HepG2 (cell line): ENCODE data around the gene OGFR. TPM values are rescaled to one million over a fixed set of nuclear protein-coding genes. Genes with fewer than 3 reads are reported as not detected.
A peak's percentile ranks its signal among the peaks of the same experiment; 100 is the strongest.

Experiments
- ATAC-seq: fragments of 200-7000 bp; cut with Tn5 transposase; 3 replicates; pipeline ENCODE4 v1.9.1; 2020; ENCODE audit warnings: mild to moderate bottlenecking, moderate library complexity
- BruUV-seq: library from RNA; stranded (reverse); fragments of 400-500 nt; replicated peaks from 2 replicates; lab custom pipeline; 2021; lab: Mats Ljungman, UMichigan
- CTCF ChIA-PET: fragments of 300-600 bp; formaldehyde crosslinking; extraction: SDS; loops from one replicate; lab custom pipeline; 2021; ENCODE audit warnings: low total read pairs, inconsistent platforms, low intra/inter-chr PET ratio; lab: Yijun Ruan, JAX
- POLR2A ChIA-PET: fragments of 350-600 bp; sonication (Branson Sonifier 250); formaldehyde crosslinking; loops from one replicate; lab custom pipeline; 2020; ENCODE audit warnings: antibody characterized with exemption, inconsistent platforms; lab: Yijun Ruan, JAX
- DNase-seq: peaks from one replicate; pipeline ENCODE4 v3.0.0-alpha.2; 2015; ENCODE audit warnings: low spot score
- FAIRE-seq: peaks from 3 replicates; lab custom pipeline; 2011; peaks lifted over from hg19 to GRCh38; lab: Jason Lieb, UNC
- H2AFZ ChIP-seq: one replicate; pipeline ENCODE4 v1.6.1; 2011; ENCODE audit warnings: low read length, inconsistent platforms
- H3K27ac ChIP-seq: fragments of 300-600 bp; 3 replicates; pipeline ENCODE4 v1.8.0; 2011; ENCODE audit warnings: mixed run types, mild to moderate bottlenecking, mixed read lengths, low read length, inconsistent platforms; ENCODE audit not compliant: insufficient read depth; ENCODE audit errors: extremely low read length
- H3K27me3 ChIP-seq, 2 experiments: fragments of 200-600 bp in 1 of 2; 2 replicates in 1 of 2; 3 replicates in 1 of 2; pipeline versions ENCODE4 v1.6.0 to v1.8.0; 2011; ENCODE audit warnings: low read length in 2 of 2, mild to moderate bottlenecking in 2 of 2, moderate library complexity in 2 of 2, inconsistent platforms in 1 of 2; ENCODE audit not compliant: insufficient read depth in 2 of 2, control insufficient read depth in 1 of 2
- H3K36me3 ChIP-seq, 2 experiments: fragments of 200-600 bp in 1 of 2; replicated peaks in 1 of 2; 2 replicates in 1 of 2; 3 replicates in 1 of 2; pipeline versions ENCODE4 v1.5.1 to v1.8.0; 2011; ENCODE audit warnings: low read length in 2 of 2, inconsistent platforms in 1 of 2; ENCODE audit not compliant: insufficient read depth in 2 of 2, control insufficient read depth in 1 of 2
- H3K4me1 ChIP-seq: 2 replicates; pipeline ENCODE4 v1.5.1; 2012; ENCODE audit warnings: low read length, inconsistent platforms; ENCODE audit not compliant: insufficient read depth
- H3K4me2 ChIP-seq: 2 replicates; pipeline ENCODE4 v1.6.0; 2011; ENCODE audit warnings: low read depth, low read length, inconsistent platforms
- H3K4me3 ChIP-seq, 3 experiments: fragments of 200-600 bp in 1 of 3; sonication (generic), shearing (Covaris generic) in 1 of 3; replicated peaks in 1 of 3; 2 replicates each; pipeline ENCODE4 v1.5.1; 2011 to 2016; ENCODE audit warnings: low read length in 3 of 3, inconsistent platforms in 2 of 3, low read depth in 2 of 3, mild to moderate bottlenecking in 2 of 3, control low read depth in 1 of 3, mixed read lengths in 1 of 3; ENCODE audit not compliant: insufficient read depth in 1 of 3
- H3K79me2 ChIP-seq: one replicate; pipeline ENCODE4 v1.6.1; 2011; ENCODE audit warnings: low read length, inconsistent platforms; ENCODE audit not compliant: insufficient read depth
- H3K9ac ChIP-seq: 2 replicates; pipeline ENCODE4 v1.6.0; 2011; ENCODE audit warnings: mild to moderate bottlenecking, low read depth, low read length, inconsistent platforms; ENCODE audit not compliant: insufficient read depth
- H3K9me3 ChIP-seq: 2 replicates; pipeline ENCODE4 v1.5.1; 2012; ENCODE audit warnings: mild to moderate bottlenecking, low read length
- H4K20me1 ChIP-seq: 2 replicates; pipeline ENCODE4 v1.6.0; 2011; ENCODE audit warnings: inconsistent platforms, mild to moderate bottlenecking, low read length, moderate library complexity; ENCODE audit not compliant: insufficient read depth
- BCL6 ChIP-seq: IDR thresholded peaks from 2 replicates; pipeline ENCODE4 v1.6.1; 2016; ENCODE audit warnings: missing genetic modification reagents, missing compliant biosample characterization
- ZBTB7B ChIP-seq: sonication (generic); formaldehyde crosslinking; IDR thresholded peaks from 2 replicates; pipeline ENCODE4 v1.4.0; 2020; ENCODE audit warnings: missing genetic modification reagents
- ZNF296 ChIP-seq: sonication (generic); formaldehyde crosslinking; conservative IDR thresholded peaks from 2 replicates; pipeline ENCODE4 v1.5.0; 2020; ENCODE audit warnings: mild to moderate bottlenecking, missing genetic modification reagents
- ZNF75D ChIP-seq: sonication (generic); formaldehyde crosslinking; IDR thresholded peaks from 2 replicates; pipeline ENCODE4 v1.8.1; 2023; ENCODE audit warnings: missing genetic modification reagents, mild to moderate bottlenecking, borderline replicate concordance
- WGBS: methylation state at CpG from one replicate; pipeline ENCODE4 v1.1.6; 2017; ENCODE audit warnings: low lambda C conversion rate; 5-methylcytosine and 5-hydroxymethylcytosine counted together
- in situ Hi-C: cut with HindIII; loops from 2 replicates; pipeline ENCODE4 v1.10.0; 2017; ENCODE audit warnings: low pct_unique_long_range_greater_than_20kb; ENCODE audit not compliant: extremely low pct_ligation_motif_present
- intact Hi-C: fragments of 100-400 bp; cut with micrococcal nuclease; formaldehyde crosslinking; loops from one replicate; pipeline ENCODE4 v1.10.0; 2022; ENCODE audit not compliant: unreplicated experiment
- polyA plus RNA-seq, 8 experiments: library from polyadenylated mRNA; depleted of rRNA in 3 of 8; stranded (reverse) in 7 of 8; unstranded in 1 of 8; fragments of >200 nt; fragmentation: Illumina TruSeq in 4 of 8; extraction: Trizol in 4 of 8; gene quantifications; 2 replicates each; pipeline versions ENCODE4 v1.2.1 to v1.2.3, GENCODE V29; 2011 to 2016; ENCODE audit warnings: low read depth in 4 of 8, missing spikeins in 1 of 8, mixed read lengths in 1 of 8; ENCODE audit not compliant: insufficient read depth in 1 of 8
- total RNA-seq, 5 experiments: library from RNA; depleted of rRNA; stranded (reverse); fragments of >200 nt; fragmentation: Illumina TruSeq; extraction: Trizol; gene quantifications; 2 replicates each; pipeline ENCODE4 v1.2.3, GENCODE V29; 2016; ENCODE audit warnings: low read depth in 1 of 5

The OGFR gene
- total and polyA plus RNA-seq, 2 of the 13 experiments (the other 11 are each of a cell fraction or from before 2014, with no cell fraction given) = 47.7 to 81.8 TPM

DNA sequence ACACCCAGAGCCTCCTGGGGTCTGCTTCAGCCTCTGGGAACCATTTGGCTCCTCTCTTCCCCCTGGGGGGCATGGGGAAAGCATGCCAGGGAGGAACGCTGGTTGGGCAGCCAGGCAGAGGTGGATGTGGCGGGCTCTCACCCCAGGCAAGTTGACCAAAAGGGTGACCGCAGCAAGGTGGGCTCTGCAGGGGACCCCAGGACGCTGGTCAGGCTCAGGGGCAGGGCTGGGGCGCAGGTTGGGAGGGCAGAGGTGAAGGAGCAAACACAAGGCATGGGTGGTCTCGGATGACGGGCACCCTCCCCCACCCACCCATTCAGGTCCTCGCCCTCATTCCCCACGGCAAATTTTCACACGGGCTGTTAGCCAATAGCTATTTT is 38.6 kb upstream of the OGFR start:
- 16% methylated on average over 9 of the region's 10 CpGs for WGBS
- H3K4me1 ChIP-seq = no peaks in the 10 kb centered on the region
- no peaks in the 10 kb centered on the region for H3K36me3 ChIP-seq
- FAIRE-seq (no peak), DNase-seq (no peak), ATAC-seq (no peak)
- peaks cover 3% of the 10 kb centered on the region; the same call in 1 of the 2 replicates for H4K20me1 ChIP-seq
- H3K27me3 ChIP-seq = peaks cover 51 to 96% of the 10 kb centered on the region in 2 experiments
- H2AFZ ChIP-seq = no peak overlapping the region
- no peak overlapping the region for H3K27ac ChIP-seq
- no peak overlapping the region for H3K4me2 ChIP-seq
- no peaks in the 10 kb centered on the region for H3K79me2 ChIP-seq
- CTCF ChIA-PET = no interaction called here
- no TSS peak for BruUV-seq
- H3K4me3 ChIP-seq = no peak overlapping the region
- no peak for TF ChIP-seq ZBTB7B (CRISPR knock-in tag)
- TF ChIP-seq ZNF75D (CRISPR knock-in tag) = 0 out of 2 replicates have a peak, but pooled peaks have one; percentile 17
- in situ Hi-C loops = no loop called here
- intact Hi-C loops = no loop called here
- no peaks in the 10 kb centered on the region for H3K9me3 ChIP-seq
- POLR2A ChIA-PET = no interaction called here
- no peak overlapping the region for H3K9ac ChIP-seq

DNA sequence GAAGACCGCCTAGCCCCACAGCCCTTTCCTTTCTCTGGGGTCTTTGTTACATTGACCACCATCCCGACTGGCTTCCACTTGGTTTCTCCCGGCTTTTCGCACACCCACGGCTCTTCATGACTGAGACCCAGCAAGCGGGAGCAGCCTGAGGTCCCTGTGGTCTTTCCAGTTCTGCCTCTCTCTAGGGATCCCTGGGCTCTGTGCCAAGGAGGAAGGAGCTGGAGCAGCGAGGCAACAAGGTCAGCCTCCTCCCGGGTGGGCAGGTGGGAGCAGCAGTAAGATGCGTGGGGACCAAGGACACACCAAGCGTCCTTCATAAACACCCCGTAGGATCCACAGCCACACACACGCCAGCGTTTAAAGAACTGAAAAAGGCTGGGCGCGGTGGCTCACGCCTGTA is 37.9 kb upstream of the OGFR start:
- FAIRE-seq (no peak), ATAC-seq (no peak)

More for the DNA sequence above, 37.9 kb upstream of the OGFR start:
- no peaks in the 10 kb centered on the region for H3K9me3 ChIP-seq
- no peak overlapping the region for H2AFZ ChIP-seq
- H3K27me3 ChIP-seq = peaks cover 52 to 96% of the 10 kb centered on the region in 2 experiments
- H4K20me1 ChIP-seq = peaks cover 3% of the 10 kb centered on the region; the same call in 1 of the 2 replicates
- TF ChIP-seq ZNF296 (CRISPR knock-in tag) = no peak
- 0 out of 2 replicates have a peak, but pooled peaks have one; percentile 31 for TF ChIP-seq BCL6 (CRISPR knock-in tag)
- no peak overlapping the region for H3K9ac ChIP-seq
- no peak overlapping the region for H3K4me2 ChIP-seq
- no peaks in the 10 kb centered on the region for H3K4me1 ChIP-seq
- no peaks in the 10 kb centered on the region for H3K79me2 ChIP-seq
- no TSS peak for BruUV-seq
- DNase-seq = no peak
- intact Hi-C loops = no loop called here
- ChIA-PET POLR2A (no interaction called here), CTCF (no interaction called here)
- 32% methylated on average over 16 of the region's 16 CpGs for WGBS
- no peaks in the 10 kb centered on the region for H3K36me3 ChIP-seq
- in situ Hi-C loops = no loop called here
- H3K4me3 ChIP-seq = no peak overlapping the region
- H3K27ac ChIP-seq = no peak overlapping the region
